Natural killer cell (primary cell): ENCODE results near the gene USP2. TPM values are rescaled to one million over a fixed set of nuclear protein-coding genes. Genes with fewer than 3 reads are reported as not detected.

ENCODE experiments used
- ATAC-seq, 3 donors: fragments of 150-1000 bp in 2 of 3; fragments of 200-7000 bp in 1 of 3; cut with Tn5 transposase; 1 replicate in 1 of 3; 2 replicates in 2 of 3; pipeline ENCODE4 v1.10.0; 2021; ENCODE audit warnings: mild to moderate bottlenecking in 2 of 3, moderate library complexity in 2 of 3
- DNase-seq, 2 donors: peaks; one replicate each; pipeline versions ENCODE4 v3.0.0 to v3.0.0-alpha.2; 2013 to 2021; ENCODE audit warnings: mixed read lengths in 1 of 2
- H3K27ac ChIP-seq: one replicate; pipeline ENCODE4 v1.5.1; 2013; ENCODE audit warnings: mild to moderate bottlenecking, low read length
- H3K27me3 ChIP-seq: one replicate; pipeline ENCODE4 v1.6.1; 2013; ENCODE audit warnings: low read length; ENCODE audit not compliant: control insufficient read depth, insufficient read depth
- H3K36me3 ChIP-seq: one replicate; pipeline ENCODE4 v1.6.1; 2013; ENCODE audit warnings: low read length; ENCODE audit not compliant: control insufficient read depth, insufficient read depth
- H3K4me1 ChIP-seq: one replicate; pipeline ENCODE4 v1.6.1; 2013; ENCODE audit warnings: low read length; ENCODE audit not compliant: control insufficient read depth, insufficient read depth
- H3K4me3 ChIP-seq: one replicate; pipeline ENCODE4 v1.5.1; 2013; ENCODE audit warnings: low read length
- H3K9me3 ChIP-seq: one replicate; pipeline ENCODE4 v1.6.1; 2013; ENCODE audit warnings: low read length; ENCODE audit not compliant: control insufficient read depth, insufficient read depth
- H3K27ac Mint-ChIP-seq, 2 donors: one replicate each; pipeline ENCODE4 v1.8.0; 2022; ENCODE audit warnings: mild to moderate bottlenecking in 2 of 2, mixed read lengths in 2 of 2, moderate library complexity in 1 of 2
- H3K27me3 Mint-ChIP-seq, 2 donors: one replicate each; pipeline ENCODE4 v1.8.0; 2022; ENCODE audit warnings: low read depth in 2 of 2, mixed read lengths in 2 of 2
- H3K36me3 Mint-ChIP-seq: one replicate; pipeline ENCODE4 v1.8.0; 2022; ENCODE audit warnings: mixed read lengths
- H3K4me1 Mint-ChIP-seq, 2 donors: one replicate each; pipeline ENCODE4 v1.8.0; 2022; ENCODE audit warnings: mixed read lengths in 2 of 2
- H3K4me3 Mint-ChIP-seq: one replicate; pipeline ENCODE4 v1.8.0; 2022; ENCODE audit warnings: mild to moderate bottlenecking, moderate library complexity, mixed read lengths
- H3K9me3 Mint-ChIP-seq, 2 donors: one replicate each; pipeline ENCODE4 v1.8.0; 2022; ENCODE audit warnings: mixed read lengths in 2 of 2
- WGBS: methylation state at CpG from one replicate; pipeline ENCODE4 v1.1.7; 2013; ENCODE audit warnings: missing lambda C conversion rate; ENCODE audit not compliant: insufficient coverage; 5-methylcytosine and 5-hydroxymethylcytosine counted together
- intact Hi-C: fragments of 100-400 bp; cut with micrococcal nuclease; formaldehyde crosslinking; loops from one replicate; pipeline ENCODE4 v1.14.2; 2022
- total RNA-seq, 4 donors: library from RNA; stranded (reverse); fragments of 120-200 nt in 1 of 4; gene quantifications; one replicate each; pipeline versions ENCODE4 v1.2.3 to v1.2.4, GENCODE V29; 2013 to 2022
- TF ChIP-seq, protein P1 (sequence below): fragments of 200-600 bp; IDR thresholded peaks from one replicate; pipeline ENCODE4 v1.8.0; 2022; ENCODE audit warnings: antibody characterized with exemption

The USP2 gene
- total RNA-seq, 3 donors from 2014 or later (not counting 1 experiment from before 2014, with no cell fraction given), result 0.50 to 3.9 TPM; not detected in 1

DNA sequence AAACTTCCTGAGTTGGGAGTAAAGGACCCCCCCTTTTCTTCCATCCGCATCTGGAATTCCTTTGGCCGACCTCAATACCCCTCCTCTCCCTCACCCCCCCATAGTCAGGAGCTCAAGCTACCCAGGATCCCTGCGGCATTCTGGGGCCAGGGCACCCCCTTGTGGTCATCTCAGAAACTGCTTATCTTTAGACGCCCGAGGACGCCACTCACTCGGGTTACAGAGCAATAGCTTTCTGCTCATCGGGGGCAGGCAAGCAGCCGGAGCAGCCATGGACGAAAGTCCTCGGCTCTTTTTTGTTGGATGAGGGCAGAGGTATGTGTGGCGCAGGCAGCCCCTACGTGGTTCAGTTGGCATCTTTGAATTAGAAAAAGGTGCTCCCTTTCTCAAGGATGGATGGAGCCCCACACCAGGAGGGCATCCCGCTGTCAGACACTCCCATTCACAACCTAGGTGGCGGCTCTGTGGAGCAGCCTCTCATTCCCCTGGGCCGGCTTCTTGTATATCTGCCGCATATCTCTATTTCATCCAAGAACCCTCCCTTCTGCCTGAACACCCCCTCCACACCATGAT, 43.1 kb downstream of the USP2 start:
- ATAC-seq, result peak; percentile 27 to 49 (median 39)
- H3K4me1 Mint-ChIP-seq, result peaks cover 15 to 47% of the 10 kb centered on the region in 2 donors
- H3K27ac Mint-ChIP-seq, result no peak overlapping the region
- no peak overlapping the region for H3K4me3 ChIP-seq
- H3K9me3 ChIP-seq, result no peaks in the 10 kb centered on the region
- H3K27me3 Mint-ChIP-seq, result peaks cover 22 to 32% of the 10 kb centered on the region in 2 donors
- WGBS, result 43% methylated on average over 17 of the region's 17 CpGs
- H3K9me3 Mint-ChIP-seq, result no peaks in the 10 kb centered on the region
- H3K27me3 ChIP-seq, result peaks cover 20% of the 10 kb centered on the region
- peak overlapping the region; percentile 28 for H3K4me3 Mint-ChIP-seq
- no peaks in the 10 kb centered on the region for H3K36me3 ChIP-seq
- H3K36me3 Mint-ChIP-seq, result no peaks in the 10 kb centered on the region
- peaks cover 38% of the 10 kb centered on the region for H3K4me1 ChIP-seq
- no peak overlapping the region for H3K27ac ChIP-seq
- TF ChIP-seq, protein P1, sequence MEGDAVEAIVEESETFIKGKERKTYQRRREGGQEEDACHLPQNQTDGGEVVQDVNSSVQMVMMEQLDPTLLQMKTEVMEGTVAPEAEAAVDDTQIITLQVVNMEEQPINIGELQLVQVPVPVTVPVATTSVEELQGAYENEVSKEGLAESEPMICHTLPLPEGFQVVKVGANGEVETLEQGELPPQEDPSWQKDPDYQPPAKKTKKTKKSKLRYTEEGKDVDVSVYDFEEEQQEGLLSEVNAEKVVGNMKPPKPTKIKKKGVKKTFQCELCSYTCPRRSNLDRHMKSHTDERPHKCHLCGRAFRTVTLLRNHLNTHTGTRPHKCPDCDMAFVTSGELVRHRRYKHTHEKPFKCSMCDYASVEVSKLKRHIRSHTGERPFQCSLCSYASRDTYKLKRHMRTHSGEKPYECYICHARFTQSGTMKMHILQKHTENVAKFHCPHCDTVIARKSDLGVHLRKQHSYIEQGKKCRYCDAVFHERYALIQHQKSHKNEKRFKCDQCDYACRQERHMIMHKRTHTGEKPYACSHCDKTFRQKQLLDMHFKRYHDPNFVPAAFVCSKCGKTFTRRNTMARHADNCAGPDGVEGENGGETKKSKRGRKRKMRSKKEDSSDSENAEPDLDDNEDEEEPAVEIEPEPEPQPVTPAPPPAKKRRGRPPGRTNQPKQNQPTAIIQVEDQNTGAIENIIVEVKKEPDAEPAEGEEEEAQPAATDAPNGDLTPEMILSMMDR, result peak; percentile 68
- intact Hi-C loops, result no loop called here
- DNase-seq, result peak; percentile 56 to 85

DNA sequence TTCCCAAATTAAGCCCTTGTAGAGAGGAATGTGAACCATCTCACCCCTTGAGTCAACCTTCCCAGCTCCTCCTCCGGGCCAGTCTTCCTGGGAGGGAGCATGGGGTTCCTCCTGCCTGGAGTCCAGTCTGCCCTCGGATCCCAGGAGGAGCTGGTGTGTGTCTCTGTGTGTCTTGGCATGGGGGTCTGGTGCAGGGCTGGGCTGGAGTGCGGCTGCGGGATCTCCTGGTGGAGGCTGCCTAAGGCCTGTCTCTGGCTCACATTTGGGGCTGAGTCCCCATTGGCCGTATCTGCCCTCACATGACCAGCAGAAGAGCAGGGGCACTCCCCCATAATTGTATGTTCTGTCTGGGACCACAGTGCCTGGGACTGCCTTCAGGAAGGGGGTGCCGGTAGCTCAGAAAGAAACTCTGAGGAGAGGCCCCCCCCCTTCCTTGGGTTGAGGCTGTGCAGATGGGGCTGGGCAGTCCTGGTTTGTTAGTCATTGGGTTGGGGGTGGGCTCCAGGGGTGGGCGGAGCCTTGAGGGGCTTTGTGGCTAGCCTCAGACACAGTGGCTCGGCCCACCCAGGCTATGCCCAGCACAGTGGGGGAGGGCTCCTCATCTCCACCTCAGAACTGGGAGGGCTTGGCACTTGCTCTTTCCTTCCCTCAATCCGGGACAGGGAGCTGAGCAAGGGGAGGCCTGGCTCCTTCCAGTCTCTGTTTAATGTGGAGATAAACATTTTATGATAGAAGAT, 43.7 kb downstream of the USP2 start:
- Mint-ChIP-seq H3K36me3 (no peaks in the 10 kb centered on the region), H3K4me1 (peaks cover 15 to 53% of the 10 kb centered on the region in 2 donors), H3K27ac (no peak overlapping the region), H3K27me3 (peaks cover 15 to 25% of the 10 kb centered on the region in 2 donors), H3K4me3 (no peak overlapping the region), H3K9me3 (no peaks in the 10 kb centered on the region)
- Histone ChIP-seq H3K9me3 (no peaks in the 10 kb centered on the region), H3K4me1 (peaks cover 38% of the 10 kb centered on the region), H3K27ac (no peak overlapping the region), H3K4me3 (no peak overlapping the region), H3K36me3 (no peaks in the 10 kb centered on the region), H3K27me3 (peaks cover 20% of the 10 kb centered on the region)
- no peak for ATAC-seq
- 84% methylated on average over 8 of the region's 9 CpGs for WGBS
- intact Hi-C loops, result no loop called here
- TF ChIP-seq, protein P1, result no peak
- no peak for DNase-seq

DNA sequence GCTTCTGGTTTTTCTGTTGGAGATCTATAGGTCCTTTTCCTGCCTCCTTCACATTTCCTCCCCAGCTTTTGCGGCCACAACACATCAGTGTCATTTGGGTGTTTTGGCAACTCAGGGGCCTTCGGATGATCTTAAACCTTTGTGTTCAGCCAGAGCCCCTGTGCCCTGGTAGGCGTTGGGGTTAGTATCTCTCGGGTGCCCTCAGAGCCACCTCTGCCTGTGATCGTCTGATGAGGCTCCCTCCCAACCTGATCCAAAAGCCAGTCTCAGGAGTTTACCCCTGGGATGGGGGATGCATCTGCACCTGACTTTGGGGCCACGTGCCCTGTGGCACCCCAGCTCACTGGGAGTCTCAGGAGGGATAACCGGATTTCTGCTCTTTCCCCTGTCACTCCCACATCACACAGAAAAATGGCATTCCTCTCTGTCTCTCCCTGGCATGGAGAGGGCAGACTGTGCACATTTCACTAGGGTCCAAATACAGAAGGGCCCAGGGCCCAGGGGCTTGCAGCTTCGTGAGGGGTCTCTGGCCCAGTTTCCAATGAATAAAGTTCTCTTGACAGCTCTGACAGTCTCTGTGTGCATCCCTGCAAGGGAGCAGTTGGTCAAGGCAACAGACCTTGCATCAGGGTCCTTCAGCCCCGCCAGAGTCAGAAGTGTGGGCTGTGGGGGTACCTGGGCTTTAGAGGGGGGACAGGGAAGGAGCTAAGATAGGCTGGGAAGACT, 44.6 kb downstream of the USP2 start:
- Histone ChIP-seq H3K27ac (no peak overlapping the region), H3K9me3 (no peaks in the 10 kb centered on the region), H3K36me3 (no peaks in the 10 kb centered on the region), H3K4me1 (peaks cover 38% of the 10 kb centered on the region), H3K27me3 (peaks cover 20% of the 10 kb centered on the region), H3K4me3 (no peak overlapping the region)
- Mint-ChIP-seq H3K27ac (peak overlapping the region in 1 of 2 donors; percentile 73), H3K36me3 (no peaks in the 10 kb centered on the region), H3K4me3 (peak overlapping the region; percentile 68), H3K4me1 (peaks cover 15 to 55% of the 10 kb centered on the region in 2 donors), H3K27me3 (peaks cover 14 to 21% of the 10 kb centered on the region in 2 donors), H3K9me3 (no peaks in the 10 kb centered on the region)
- TF ChIP-seq, protein P1, result no peak
- WGBS, result 93% methylated on average over 9 of the region's 9 CpGs
- intact Hi-C loops, result no loop called here
- ATAC-seq (no peak), DNase-seq (no peak)
